SHP77 (cell line): ENCODE measurements around the gene SPINK1.
A peak's percentile ranks its signal among the peaks of the same experiment; 100 is the strongest.
"Not testable (repeated sequence)": the region's sequence is repeated elsewhere in the genome, so short reads cannot be mapped to it uniquely, and the experiment has no call there.

Experiments used
- DNase-seq, 2 experiments: peaks; one replicate each; lab custom pipeline; 2025; lab: John Stamatoyannopoulos, UW

The SPINK1 gene

DNA sequence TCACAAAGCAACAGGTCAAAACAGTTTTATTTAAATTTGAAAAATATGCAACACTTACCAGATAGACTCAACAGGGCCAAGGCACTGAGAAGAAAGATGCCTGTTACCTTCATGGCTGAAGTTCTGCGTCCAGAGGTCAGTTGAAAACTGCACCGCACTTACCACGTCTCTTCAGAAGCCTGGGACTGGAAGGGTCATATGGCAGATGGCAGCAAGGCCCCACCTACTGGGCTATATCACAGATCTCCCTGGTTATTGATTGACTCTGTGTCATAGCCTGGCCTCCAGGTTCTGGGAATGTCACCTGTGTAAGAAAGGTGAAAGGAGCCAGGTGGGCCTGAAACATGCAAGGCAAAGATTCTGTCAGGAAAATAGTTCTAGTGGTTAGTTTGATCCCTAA lies at the start of gene SPINK1:
Gene SPINK1 (minus strand): TSS at position 207 of the 400 bp plus-strand sequence. CDS start 94 bp downstream, at position 113.
- DNase-seq: no peak

GRCh38 chr5:147880487-147880886 lies 49.0 kb upstream of the SPINK1 start:
- no peak for DNase-seq

DNA sequence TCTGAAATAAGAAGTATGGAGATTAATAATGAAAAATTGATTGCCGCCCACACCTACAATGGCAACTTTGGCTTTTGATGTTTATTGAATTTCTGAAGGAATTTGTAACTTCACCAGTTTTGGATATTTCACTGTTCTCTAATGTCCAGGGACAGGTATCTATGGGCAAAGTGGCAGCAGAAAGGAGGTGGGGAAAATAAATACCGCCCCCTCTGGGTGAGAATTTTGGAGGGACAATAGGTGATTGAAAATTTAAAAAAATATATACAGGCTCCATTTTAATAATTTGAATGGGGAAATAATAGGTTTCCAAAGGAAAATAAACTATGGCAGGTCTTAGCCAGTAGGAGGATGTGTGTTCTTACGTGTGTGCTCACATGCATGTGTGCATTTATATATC lies 48.3 kb upstream of the SPINK1 start:
- no peak for DNase-seq

GRCh38 chr5:147878066-147878759 lies 46.7 kb upstream of the SPINK1 start, which contains the start of gene SCGB3A2:
Gene SCGB3A2, plus strand, starts transcription at chr5:147878711. Its CDS starts 93 bp downstream, at chr5:147878804.
- no peak for DNase-seq

DNA sequence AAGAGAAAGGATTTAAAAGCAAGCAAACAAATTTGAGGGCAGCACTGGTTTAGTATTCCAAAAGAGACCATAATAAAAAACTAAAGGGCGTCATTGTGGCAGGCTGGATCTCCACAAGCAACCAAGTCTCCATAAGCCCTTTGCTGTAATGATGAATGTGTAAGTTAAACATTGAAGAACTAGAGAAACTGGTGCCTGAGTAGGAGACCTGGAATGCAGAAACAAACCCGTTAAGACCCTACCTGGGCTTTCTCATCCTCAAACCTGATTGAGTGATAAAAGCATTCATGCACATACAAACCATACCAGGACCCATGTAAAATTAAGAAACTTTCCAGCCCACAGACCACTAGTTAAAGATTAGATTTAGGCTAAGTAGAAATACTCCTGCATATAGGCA lies 45.2 kb upstream of the SPINK1 start:
- DNase-seq: no peak

DNA sequence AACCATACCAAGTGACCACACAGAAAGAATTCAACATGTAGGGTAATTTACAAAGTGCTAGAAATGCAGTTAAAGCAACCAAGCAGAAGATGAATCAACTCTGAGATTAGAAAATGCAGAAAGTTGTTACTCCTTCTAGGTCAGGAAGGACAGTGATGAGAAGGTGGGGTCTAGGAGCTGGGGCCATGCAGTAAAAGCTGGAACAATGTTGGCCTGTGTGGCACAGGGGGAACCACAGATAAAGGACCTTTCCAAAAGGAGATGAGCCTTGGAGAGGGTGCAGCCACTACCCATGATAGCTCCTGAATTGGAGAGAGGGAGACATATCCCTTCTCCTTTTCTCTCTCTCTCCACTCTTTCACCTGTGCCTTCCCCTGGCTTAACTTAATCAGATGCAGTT lies 44.7 kb upstream of the SPINK1 start:
- DNase-seq: no peak

DNA sequence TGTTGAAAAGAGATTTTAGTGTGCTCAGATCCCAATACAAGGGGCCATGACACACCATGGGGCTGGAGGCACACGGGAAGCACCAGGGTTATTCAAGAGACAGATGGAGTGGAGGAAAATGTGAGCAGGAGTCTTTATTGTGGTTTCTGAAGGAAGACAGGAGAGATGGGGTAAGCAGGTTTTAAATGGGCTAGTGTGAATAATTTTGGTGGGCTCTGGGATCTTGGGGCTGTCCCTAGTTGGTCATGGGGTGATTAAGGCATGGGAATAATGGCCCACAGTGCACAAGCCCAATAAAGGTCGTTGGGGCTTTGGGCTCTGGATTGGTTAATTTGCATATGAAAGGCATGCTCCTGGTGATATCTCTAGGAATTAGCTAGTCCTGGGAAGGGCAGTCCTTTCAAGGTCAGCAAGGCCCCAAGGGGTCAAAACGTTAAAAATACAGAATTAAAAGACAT lies 43.5 kb upstream of the SPINK1 start:
- DNase-seq: no peak

- not testable (repeated sequence) for DNase-seq
These were observed 42.8 kb upstream of the SPINK1 start for GRCh38 chr5:147874118-147874875.

- DNase-seq: not testable (repeated sequence)
These were observed 41.4 kb upstream of the SPINK1 start for GRCh38 chr5:147872744-147873435.

DNA sequence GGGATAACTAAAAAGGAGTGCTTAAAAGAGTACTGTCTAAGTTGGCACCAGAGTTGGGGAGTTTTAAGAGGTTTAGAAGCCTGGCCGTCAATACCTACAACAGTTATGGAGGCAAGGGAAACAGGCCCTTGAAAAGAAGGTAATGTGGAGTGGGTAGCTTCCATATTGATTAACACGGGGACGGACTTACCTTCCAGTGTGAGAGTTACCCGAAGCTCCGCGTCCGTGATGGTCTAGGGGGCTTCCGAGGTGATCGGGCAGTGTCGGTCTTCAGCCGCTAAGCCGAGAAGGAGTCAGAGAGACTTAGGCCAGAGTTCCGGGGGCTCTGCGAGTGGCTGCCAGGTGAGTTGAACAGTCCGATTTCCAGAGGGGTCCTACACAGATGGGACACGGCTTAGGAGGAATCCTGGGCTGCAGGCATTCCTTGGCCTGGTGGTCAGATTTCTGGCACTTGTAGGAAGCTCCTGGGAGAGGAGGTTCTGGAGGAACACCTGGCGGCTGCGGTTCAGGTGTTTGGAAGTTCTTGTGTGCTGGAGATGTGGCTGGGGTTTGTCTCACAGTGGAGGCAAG lies 40.6 kb upstream of the SPINK1 start:
- not testable (repeated sequence) for DNase-seq

- DNase-seq: not testable (repeated sequence)
These were observed 38.4 kb upstream of the SPINK1 start for GRCh38 chr5:147869892-147870291.

GRCh38 chr5:147869112-147869511 lies 37.6 kb upstream of the SPINK1 start:
- DNase-seq: no peak

DNA sequence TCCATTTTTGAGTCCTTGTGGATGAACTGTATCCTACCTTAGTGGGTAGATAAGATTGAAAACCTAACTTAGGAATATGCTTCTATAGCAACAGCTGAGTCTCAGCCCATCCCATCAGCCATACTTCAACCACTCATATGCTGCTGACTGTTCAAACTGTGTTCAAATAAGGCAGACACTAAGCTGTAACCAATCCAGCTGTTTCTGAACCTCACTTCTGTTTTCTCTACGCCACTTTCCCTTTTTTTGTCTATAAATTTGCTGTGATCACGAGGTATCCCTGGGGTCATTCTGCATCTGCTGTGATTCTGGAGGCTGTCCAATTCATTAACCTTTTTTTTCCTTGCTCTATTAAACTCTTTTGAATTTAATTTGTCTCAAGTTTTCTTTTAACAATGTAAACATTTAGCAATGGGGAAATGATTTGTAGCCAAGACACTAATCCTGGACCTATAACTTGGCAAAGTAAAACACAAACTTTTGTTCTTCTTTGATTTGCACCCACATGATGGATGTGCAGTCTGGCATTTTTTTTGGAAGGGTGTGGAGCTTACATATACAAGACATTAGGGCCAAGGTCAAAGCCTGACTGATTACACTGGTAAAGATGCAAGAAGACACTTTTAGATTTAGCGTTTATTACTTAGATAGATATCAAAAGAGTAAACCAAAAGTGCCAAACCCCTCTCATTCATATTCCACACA lies 32.1 kb upstream of the SPINK1 start:
- no peak for DNase-seq

DNA sequence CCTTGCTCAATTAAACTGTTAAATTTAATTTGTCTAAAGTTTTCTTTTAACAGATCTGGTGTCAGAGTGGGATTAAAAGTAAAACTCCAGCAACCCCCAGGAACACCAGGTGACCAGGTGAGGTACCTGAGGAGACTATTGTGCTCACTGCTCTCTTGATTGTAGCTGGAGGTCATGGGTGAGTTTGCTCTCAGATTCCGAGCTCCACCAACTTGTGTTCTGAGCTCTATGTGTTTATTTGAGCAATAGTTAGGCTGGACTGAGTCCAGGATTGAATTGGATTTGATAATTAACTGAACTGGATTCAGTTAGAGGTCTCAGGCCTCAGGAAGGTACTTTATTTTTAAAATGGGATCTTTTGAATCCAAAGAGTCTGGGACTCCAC lies 29.2 kb upstream of the SPINK1 start:
- DNase-seq: no peak

- no peak for DNase-seq
These were observed 28.6 kb upstream of the SPINK1 start for GRCh38 chr5:147859962-147860640.

DNA sequence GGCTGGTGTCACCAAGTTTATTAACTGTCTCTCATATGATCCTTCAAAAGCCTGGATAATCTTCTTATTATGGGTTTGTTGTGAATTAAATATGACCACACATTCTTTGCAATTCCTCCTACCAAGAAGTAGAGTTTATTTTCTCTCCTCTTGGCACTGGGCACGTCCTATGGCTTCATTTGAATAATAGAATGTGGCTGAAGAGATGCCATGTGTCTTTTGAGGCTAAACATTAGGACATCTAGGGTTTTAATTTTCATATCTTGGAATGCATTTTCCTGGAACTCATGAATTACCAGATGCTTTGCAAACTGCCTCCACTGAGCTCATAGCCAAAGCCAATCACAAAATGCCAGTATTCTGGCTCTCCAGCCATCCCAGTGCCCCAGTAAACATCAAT lies 27.1 kb upstream of the SPINK1 start:
- DNase-seq: no peak

GRCh38 chr5:147857302-147858129 lies 26.0 kb upstream of the SPINK1 start:
- peak in 1 of 2 experiments; percentile 22 for DNase-seq

DNA sequence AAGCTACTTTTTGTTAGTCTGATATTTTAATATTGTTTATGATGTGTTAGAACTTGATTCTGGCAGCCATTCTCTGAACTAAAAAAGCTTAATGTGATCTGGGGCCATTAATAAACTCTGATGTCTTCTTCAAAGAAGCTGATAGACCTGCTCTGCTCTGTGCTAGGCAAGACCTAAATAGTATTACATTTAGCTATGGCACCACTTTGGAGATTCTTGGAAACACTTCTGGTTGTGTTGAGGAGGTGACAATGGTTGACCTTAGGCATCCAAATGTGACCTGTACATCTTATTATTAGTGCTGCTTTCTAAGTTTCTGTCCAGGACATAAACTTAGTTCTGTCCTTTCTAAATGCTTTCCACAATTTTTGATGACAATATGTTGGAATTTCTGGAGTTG lies 25.3 kb upstream of the SPINK1 start:
- DNase-seq: no peak

DNA sequence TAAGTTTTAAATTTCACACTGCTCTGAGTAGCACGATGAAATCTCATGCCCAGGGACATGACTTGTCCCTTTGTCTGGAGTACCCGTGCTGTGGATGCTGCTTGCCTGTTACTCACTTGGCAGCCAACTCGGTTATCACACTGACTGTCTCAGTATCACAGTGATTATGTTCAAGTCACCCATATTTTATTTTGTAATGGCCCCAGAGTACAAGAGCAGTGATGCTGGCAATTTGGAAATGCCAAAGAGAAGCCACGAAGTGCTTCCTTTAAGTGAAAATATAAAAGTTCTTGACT lies 24.3 kb upstream of the SPINK1 start:
- no peak for DNase-seq
